AG04450 (cell line): ENCODE measurements around the gene REC8. TPM values are rescaled to one million over a fixed set of nuclear protein-coding genes. Genes with fewer than 3 reads are reported as not detected.

ENCODE experiments used
- CTCF ChIA-PET: fragments of 300-600, 350-600 bp; formaldehyde crosslinking; extraction: SDS; loops from one replicate; lab custom pipeline; 2022; ENCODE audit warnings: antibody characterized with exemption, inconsistent platforms; lab: Charles Lee
- POLR2A ChIA-PET: fragments of 350-600 bp; formaldehyde crosslinking; extraction: SDS; loops from one replicate; lab custom pipeline; 2021; ENCODE audit warnings: antibody characterized with exemption, inconsistent platforms; lab: Yijun Ruan, JAX
- DNase-seq: peaks from one replicate; pipeline ENCODE4 v3.0.0-alpha.2; 2011; ENCODE audit warnings: low read depth, low spot score
- H3K27ac ChIP-seq: one replicate; pipeline ENCODE4 v1.5.1; 2012; ENCODE audit warnings: low read depth, low read length, control low read depth
- H3K27me3 ChIP-seq: one replicate; pipeline ENCODE4 v1.6.0; 2012; ENCODE audit warnings: low read length; ENCODE audit not compliant: control insufficient read depth, insufficient read depth
- H3K4me3 ChIP-seq: 2 replicates; pipeline ENCODE4 v1.5.1; 2011; ENCODE audit warnings: mild to moderate bottlenecking, low read depth, low read length, control low read depth
- H3K9me3 ChIP-seq: 2 replicates; pipeline ENCODE4 v1.5.1; 2012; ENCODE audit warnings: low read length; ENCODE audit not compliant: control insufficient read depth, insufficient read depth
- CTCF ChIP-seq: IDR thresholded peaks from 2 replicates; pipeline ENCODE4 v1.5.1; 2011; ENCODE audit warnings: low read depth, low read length, control low read depth, inconsistent platforms
- polyA plus RNA-seq: library from polyadenylated mRNA; depleted of rRNA; stranded (reverse); fragments of >200 nt; gene quantifications from 2 replicates; pipeline ENCODE4 v1.2.3, GENCODE V29; 2011

Gene REC8
- polyA plus RNA-seq, 1 experiment, result 1.5 TPM

- no peak within 1 kb of the TSS for H3K27ac ChIP-seq
- peak; percentile 59 for DNase-seq
- no peaks in the 10 kb centered on the region for H3K27me3 ChIP-seq
- peak within 1 kb of the TSS; percentile 80 for H3K4me3 ChIP-seq
- TF ChIP-seq CTCF, result no peak
- no peaks in the 10 kb centered on the region for H3K9me3 ChIP-seq
- ChIA-PET POLR2A (interaction anchor here (0.5 to 1.7 kb wide), 6 partner anchors 10 to 77 kb away, joined by 3 to 12 read pairs (median 4); partner anchors contain the start of genes CHMP4A, DCAF11, IRF9 and NRL), CTCF (interaction anchor here (0.6 to 2.4 kb wide), 4 partner anchors 21 to 125 kb away, joined by 3 to 11 read pairs (median 4); partner anchors contain the start of gene IRF9)
These were observed 35.8 kb upstream of the REC8 start, which contains the start of gene PSME1 for GRCh38 chr14:24135834-24136683. Gene PSME1 (plus strand): TSS chr14:24136194. CDS start chr14:24136263, 69 bp downstream.

- TF ChIP-seq CTCF, result no peak
These were observed 35.0 kb upstream of the REC8 start for GRCh38 chr14:24136684-24137528.

GRCh38 chr14:24137529-24138395 lies 34.1 kb upstream of the REC8 start:
- H3K4me3 ChIP-seq, result no peak overlapping the region
- ChIA-PET POLR2A (interaction anchor here (1.4 to 1.5 kb wide), 2 partner anchors 10 to 23 kb away, joined by 6 to 7 read pairs; partner anchors contain the start of genes DCAF11, NRL and RNF31), CTCF (interaction anchor here (0.7 to 2.4 kb wide), 3 partner anchors 8 to 29 kb away, joined by 3 to 11 read pairs (median 5); partner anchors contain the start of gene IRF9)
- TF ChIP-seq CTCF, result no peak
- no peak overlapping the region for H3K27ac ChIP-seq
- no peaks in the 10 kb centered on the region for H3K9me3 ChIP-seq
- DNase-seq, result no peak
- no peaks in the 10 kb centered on the region for H3K27me3 ChIP-seq

More at GRCh38 chr14:24136684-24137528, 35.0 kb upstream of the REC8 start:
- H3K4me3 ChIP-seq, result peak overlapping the region; percentile 80
- DNase-seq, result no peak
- POLR2A ChIA-PET, result interaction anchor here (1.0 to 1.7 kb wide), 4 partner anchors 10 to 24 kb away, joined by 3 to 8 read pairs (median 6); partner anchors contain the start of genes IRF9 and RNF31
- H3K27me3 ChIP-seq, result no peaks in the 10 kb centered on the region
- CTCF ChIA-PET, result interaction anchor here (0.7 to 2.4 kb wide), 4 partner anchors 9 to 28 kb away, joined by 3 to 11 read pairs (median 4); partner anchors contain the start of gene IRF9
- no peak overlapping the region for H3K27ac ChIP-seq
- no peaks in the 10 kb centered on the region for H3K9me3 ChIP-seq
